GM12878 (cell line): ENCODE data around the gene HSPB6. TPM values are rescaled to one million over a fixed set of nuclear protein-coding genes. Genes with fewer than 3 reads are reported as not detected.

ENCODE experiments used
- ATAC-seq: fragments of 200-7000 bp; cut with Tn5 transposase; 3 replicates; pipeline ENCODE4 v1.9.1; 2020; ENCODE audit warnings: mild to moderate bottlenecking, moderate library complexity
- BruUV-seq: library from RNA; stranded (reverse); fragments of 400-500 nt; replicated peaks from 2 replicates; lab custom pipeline; 2021; lab: Mats Ljungman, UMichigan
- CTCF ChIA-PET: fragments of 300-600 bp; sonication (Branson Sonifier 250); formaldehyde crosslinking; extraction: SDS; loops from one replicate; lab custom pipeline; 2021; ENCODE audit warnings: inconsistent platforms; lab: Yijun Ruan, JAX
- POLR2A ChIA-PET: fragments of 350-600 bp; formaldehyde crosslinking; extraction: SDS; loops from one replicate; lab custom pipeline; 2021; ENCODE audit warnings: inconsistent platforms; lab: Charles Lee
- RAD21 ChIA-PET: fragments of 300-600 bp; sonication (Branson Sonifier 250); formaldehyde crosslinking; loops from one replicate; lab custom pipeline; 2023; ENCODE audit warnings: antibody characterized with exemption; ENCODE audit not compliant: unreplicated experiment; lab: Charles Lee
- SMC1A ChIA-PET: fragments of 300-600 bp; sonication (Branson Sonifier 250); formaldehyde crosslinking; loops from one replicate; lab custom pipeline; 2023; ENCODE audit not compliant: unreplicated experiment, uncharacterized antibody; lab: Charles Lee
- DNase-seq: peaks from one replicate; pipeline ENCODE4 v3.0.0-alpha.2; 2011; ENCODE audit warnings: low read depth, low spot score
- FAIRE-seq: peaks from 3 replicates; lab custom pipeline; 2011; peaks lifted over from hg19 to GRCh38; lab: Jason Lieb, UNC
- H2AFZ ChIP-seq: 2 replicates; pipeline ENCODE4 v1.6.0; 2011; ENCODE audit warnings: low read depth, low read length, control low read depth; ENCODE audit not compliant: control insufficient read depth
- H3K27ac ChIP-seq: 2 replicates; pipeline ENCODE4 v1.5.1; 2011; ENCODE audit warnings: control low read depth; ENCODE audit not compliant: control insufficient read depth, insufficient read depth
- H3K27me3 ChIP-seq, 2 experiments: replicated peaks in 1 of 2; 2 replicates each; pipeline versions ENCODE4 v1.6.0 to v1.6.1; 2011; ENCODE audit warnings: low read length in 1 of 2; ENCODE audit not compliant: control insufficient read depth in 2 of 2, insufficient read depth in 2 of 2
- H3K36me3 ChIP-seq, 2 experiments: 2 replicates each; pipeline ENCODE4 v1.5.1; 2011; ENCODE audit warnings: low read length in 1 of 2; ENCODE audit not compliant: control insufficient read depth in 2 of 2, insufficient read depth in 2 of 2
- H3K4me1 ChIP-seq: 2 replicates; pipeline ENCODE4 v1.6.1; 2011; ENCODE audit warnings: mild to moderate bottlenecking, low read length, moderate library complexity, mixed read lengths; ENCODE audit not compliant: control insufficient read depth, insufficient read depth
- H3K4me2 ChIP-seq: 2 replicates; pipeline ENCODE4 v1.6.0; 2011; ENCODE audit warnings: control low read depth; ENCODE audit not compliant: control insufficient read depth, insufficient read depth
- H3K4me3 ChIP-seq: fragments of 200-600 bp; sonication (generic); 2 replicates; pipeline ENCODE4 v1.5.1; 2016
- H3K79me2 ChIP-seq: 2 replicates; pipeline ENCODE4 v1.6.0; 2011; ENCODE audit warnings: low read length; ENCODE audit not compliant: control insufficient read depth, insufficient read depth
- H3K9ac ChIP-seq: 2 replicates; pipeline ENCODE4 v1.8.0; 2011; ENCODE audit warnings: low read length, control low read depth, mixed read lengths; ENCODE audit not compliant: control insufficient read depth, insufficient read depth
- H3K9me3 ChIP-seq: replicated peaks from 3 replicates; pipeline ENCODE4 v1.5.1; 2011; ENCODE audit warnings: mild to moderate bottlenecking, low read length; ENCODE audit not compliant: control insufficient read depth, insufficient read depth
- H4K20me1 ChIP-seq: 2 replicates; pipeline ENCODE4 v1.6.0; 2011; ENCODE audit not compliant: control insufficient read depth, insufficient read depth
- BHLHE40 ChIP-seq, 2 experiments: fragments of 450-650 bp in 1 of 2; IDR thresholded peaks; 2 replicates each; pipeline ENCODE4 v1.6.1; 2011 to 2017; ENCODE audit warnings: low read depth in 2 of 2, borderline replicate concordance in 1 of 2, improper control_type of control experiment in 1 of 2, low read length in 1 of 2, mild to moderate bottlenecking in 1 of 2
- CHD2 ChIP-seq: IDR thresholded peaks from 2 replicates; pipeline ENCODE4 v1.6.1; 2011; ENCODE audit warnings: low read depth, low read length, improper control_type of control experiment, borderline replicate concordance
- ELK1 ChIP-seq: IDR thresholded peaks from 2 replicates; pipeline ENCODE4 v1.6.1; 2012; ENCODE audit warnings: low read depth, low read length, improper control_type of control experiment
- HSF1 ChIP-seq: fragments of 150-350 bp; IDR thresholded peaks from 2 replicates; pipeline ENCODE4 v1.6.1; 2014; ENCODE audit warnings: mild to moderate bottlenecking, low read depth, low read length
- IRF3 ChIP-seq: fragments of 450-650 bp; IDR thresholded peaks from 2 replicates; pipeline ENCODE4 v1.6.1; 2014; ENCODE audit warnings: mild to moderate bottlenecking
- IRF4 ChIP-seq: IDR thresholded peaks from 2 replicates; pipeline ENCODE4 v1.6.1; 2011; ENCODE audit warnings: low read depth, low read length
- NFYB ChIP-seq: IDR thresholded peaks from 2 replicates; pipeline ENCODE4 v1.6.1; 2011; ENCODE audit warnings: low read depth, mild to moderate bottlenecking, low read length, improper control_type of control experiment, moderate library complexity; ENCODE audit not compliant: insufficient read depth
- RBBP5 ChIP-seq: fragments of 200-600 bp; sonication (generic); conservative IDR thresholded peaks from 2 replicates; pipeline ENCODE4 v1.6.1; 2016
- SREBF1 ChIP-seq: IDR thresholded peaks from 2 replicates; pipeline ENCODE4 v1.6.1; 2012; ENCODE audit warnings: mild to moderate bottlenecking, low read length
- WGBS: methylation state at CpG from one replicate; pipeline ENCODE4 v1.1.6; 2016; ENCODE audit warnings: low lambda C conversion rate; ENCODE audit not compliant: insufficient replicate concordance, insufficient coverage; ENCODE audit errors: missing lambda C conversion rate; 5-methylcytosine and 5-hydroxymethylcytosine counted together
- in situ Hi-C: fragments of 300-500 bp; cut with MboI; formaldehyde crosslinking; loops from 9 replicates; pipeline ENCODE4 v1.14.3; 2018; ENCODE audit warnings: mixed read lengths
- intact Hi-C: fragments of 100-400 bp; cut with micrococcal nuclease; formaldehyde crosslinking; loops from one replicate; pipeline ENCODE4 v1.14.2; 2022; ENCODE audit not compliant: unreplicated experiment
- polyA plus RNA-seq, 11 experiments: library from polyadenylated mRNA; depleted of rRNA in 4 of 11; unstranded in 6 of 11; stranded (reverse) in 5 of 11; fragments of >200 nt; fragmentation: Nextera tagmentation in 4 of 11; fragmentation: Illumina TruSeq in 1 of 11; extraction: Ambion mirVana in 4 of 11; extraction: Trizol in 1 of 11; gene quantifications; 1 replicate in 1 of 11; 2 replicates in 10 of 11; pipeline versions ENCODE4 v1.2.1 to v1.2.3, GENCODE V29; 2011 to 2016; ENCODE audit warnings: inconsistent platforms in 2 of 11, missing spikeins in 2 of 11, low read depth in 1 of 11
- total RNA-seq, 4 experiments: library from RNA; depleted of rRNA in 3 of 4; stranded (reverse); fragments of >200 nt in 3 of 4; fragmentation: Illumina TruSeq in 1 of 4; extraction: Trizol in 1 of 4; gene quantifications; 2 replicates each; pipeline versions ENCODE4 v1.2.1 to v1.2.3, GENCODE V29; 2013 to 2021

HSPB6 gene
- total and polyA plus RNA-seq, 10 of the 15 experiments (the other 5 are each of a cell fraction or from before 2014, with no cell fraction given) = 0.09 to 1.6 (median 0.36) TPM; not detected in 4

GRCh38 chr19:35754370-35755130 is 2.3 kb downstream of the HSPB6 start:
- ChIA-PET SMC1A (no interaction called here), CTCF (no interaction called here), RAD21 (no interaction called here), POLR2A (no interaction called here)
- 79% methylated on average over 12 of the region's 13 CpGs for WGBS
- FAIRE-seq = no peak
- Histone ChIP-seq H3K4me2 (no peak overlapping the region), H3K36me3 (peaks cover 0 to 2% of the 10 kb centered on the region in 2 experiments; a peak in 2 of 4 replicates), H3K4me1 (peaks cover 15% of the 10 kb centered on the region), H3K9ac (no peak overlapping the region), H4K20me1 (no peaks in the 10 kb centered on the region), H3K79me2 (peaks cover 11% of the 10 kb centered on the region), H3K9me3 (no peaks in the 10 kb centered on the region), H2AFZ (no peak overlapping the region), H3K27ac (no peak overlapping the region), H3K4me3 (no peak overlapping the region), H3K27me3 (no peaks in the 10 kb centered on the region)
- BruUV-seq = no TSS peak
- in situ Hi-C loops = no loop called here
- ATAC-seq = no peak
- no peak for DNase-seq
- intact Hi-C loops = no loop called here
- TF ChIP-seq BHLHE40 (IDR thresholded peaks at IDR 0.05; ENCODE audit: borderline replicate concordance in 1 of 2, low read depth in 2 of 2, low read length in 1 of 2) (no peak), IRF3 (no peak), SREBF1 (no peak)

- POLR2A ChIA-PET = no interaction called here
- WGBS = 89% methylated on average over 20 of the region's 20 CpGs
- no peak overlapping the region for H3K4me3 ChIP-seq
- TF ChIP-seq HSF1 (no peak), RBBP5 (no peak), IRF4 (no peak), NFYB (no peak), ELK1 (no peak), CHD2 (no peak)
Measured at GRCh38 chr19:35753634-35754369, 3.0 kb downstream of the HSPB6 start.

More at GRCh38 chr19:35753634-35754369, 3.0 kb downstream of the HSPB6 start:
- ChIA-PET RAD21 (no interaction called here), CTCF (no interaction called here), SMC1A (no interaction called here)
- Histone ChIP-seq H3K79me2 (peaks cover 7% of the 10 kb centered on the region), H3K9me3 (no peaks in the 10 kb centered on the region), H4K20me1 (no peaks in the 10 kb centered on the region), H3K9ac (no peak overlapping the region), H2AFZ (no peak overlapping the region), H3K27me3 (no peaks in the 10 kb centered on the region), H3K4me2 (no peak overlapping the region), H3K36me3 (peaks cover 0 to 2% of the 10 kb centered on the region in 2 experiments; a peak in 2 of 4 replicates), H3K27ac (no peak overlapping the region), H3K4me1 (peaks cover 12% of the 10 kb centered on the region)
- BruUV-seq = no TSS peak
- in situ Hi-C loops = no loop called here
- intact Hi-C loops = no loop called here
- DNase-seq (no peak), FAIRE-seq (no peak), ATAC-seq (no peak)
